CD8-positive, alpha-beta memory T cell (primary cell): ENCODE data around the gene HAND2. TPM values are rescaled to one million over a fixed set of nuclear protein-coding genes. Genes with fewer than 3 reads are reported as not detected.

Experiments used
- CTCF ChIA-PET: fragments of 350-600 bp; sonication (Branson Sonifier 250); formaldehyde crosslinking; loops from one replicate; lab custom pipeline; 2021; ENCODE audit warnings: antibody characterized with exemption; lab: Charles Lee
- POLR2A ChIA-PET: fragments of 350-600 bp; sonication (Branson Sonifier 250); formaldehyde crosslinking; loops from one replicate; lab custom pipeline; 2021; ENCODE audit warnings: antibody characterized with exemption; lab: Charles Lee
- DNase-seq, 5 donors: peaks; one replicate each; pipeline versions ENCODE4 v3.0.0 to v3.0.0-alpha.2; 2020 to 2022; ENCODE audit warnings: mixed read lengths in 1 of 5
- H3K27ac ChIP-seq: one replicate; pipeline ENCODE4 v1.7.0; 2013; ENCODE audit warnings: low read depth, mild to moderate bottlenecking, low read length, moderate library complexity
- H3K27me3 ChIP-seq: 2 replicates; pipeline ENCODE4 v1.7.0; 2013; ENCODE audit warnings: low read length, mild to moderate bottlenecking; ENCODE audit not compliant: insufficient read depth, poor library complexity, severe bottlenecking
- H3K36me3 ChIP-seq: 2 replicates; pipeline ENCODE4 v1.7.0; 2013; ENCODE audit warnings: mild to moderate bottlenecking, low read length, moderate library complexity; ENCODE audit not compliant: insufficient read depth
- H3K4me1 ChIP-seq: 2 replicates; pipeline ENCODE4 v1.7.0; 2013; ENCODE audit warnings: mild to moderate bottlenecking, low read length, moderate library complexity; ENCODE audit not compliant: insufficient read depth
- H3K4me3 ChIP-seq: 2 replicates; pipeline ENCODE4 v1.7.0; 2013; ENCODE audit warnings: mild to moderate bottlenecking, low read length
- H3K9me3 ChIP-seq: 2 replicates; pipeline ENCODE4 v1.7.0; 2013; ENCODE audit warnings: mild to moderate bottlenecking, low read length
- H3K27ac Mint-ChIP-seq, 8 donors: one replicate each; pipeline ENCODE4 v1.8.0; 2020 to 2021; ENCODE audit warnings: mixed read lengths in 8 of 8, mild to moderate bottlenecking in 6 of 8, inconsistent platforms in 3 of 8, moderate library complexity in 3 of 8
- H3K27me3 Mint-ChIP-seq, 2 donors: one replicate each; pipeline ENCODE4 v1.8.0; 2020 to 2021; ENCODE audit warnings: mixed read lengths in 2 of 2, mild to moderate bottlenecking in 1 of 2, moderate library complexity in 1 of 2
- H3K36me3 Mint-ChIP-seq, 3 donors: one replicate each; pipeline ENCODE4 v1.8.0; 2020 to 2021; ENCODE audit warnings: mixed read lengths in 3 of 3, inconsistent platforms in 1 of 3, mild to moderate bottlenecking in 1 of 3
- H3K4me1 Mint-ChIP-seq, 3 donors: one replicate each; pipeline ENCODE4 v1.8.0; 2020 to 2021; ENCODE audit warnings: mixed read lengths in 3 of 3, inconsistent platforms in 1 of 3, mild to moderate bottlenecking in 1 of 3
- H3K4me3 Mint-ChIP-seq, 7 donors: one replicate each; pipeline ENCODE4 v1.8.0; 2020 to 2021; ENCODE audit warnings: mixed read lengths in 7 of 7, mild to moderate bottlenecking in 6 of 7, moderate library complexity in 4 of 7, inconsistent platforms in 2 of 7
- H3K9me3 Mint-ChIP-seq, 5 donors: one replicate each; pipeline ENCODE4 v1.8.0; 2020 to 2022; ENCODE audit warnings: mixed read lengths in 5 of 5, mild to moderate bottlenecking in 3 of 5, moderate library complexity in 2 of 5, inconsistent platforms in 1 of 5
- polyA plus RNA-seq: library from polyadenylated mRNA; unstranded; fragments of 300-500 nt; fragmentation: Illumina TruSeq; gene quantifications from one replicate; pipeline ENCODE4 v1.2.3, GENCODE V29; 2021
- total RNA-seq, 2 experiments: library from RNA; stranded (reverse); gene quantifications; one replicate each; pipeline ENCODE4 v1.2.3, GENCODE V29; 2021

The HAND2 gene
- total and polyA plus RNA-seq, 3 experiments from 2014 or later, result not detected

GRCh38 chr4:173506597-173507211, 23.3 kb downstream of the HAND2 start:
- Mint-ChIP-seq H3K27ac (no peak overlapping the region), H3K9me3 (peaks cover 0 to 12% (median 6%) of the 10 kb centered on the region in 5 donors), H3K4me1 (peaks cover 19 to 41% (median 41%) of the 10 kb centered on the region in 3 donors), H3K4me3 (peak overlapping the region in 5 of 7 donors; percentile 34 to 81 (median 50)), H3K27me3 (peaks cover 80 to 96% of the 10 kb centered on the region in 2 donors), H3K36me3 (no peaks in the 10 kb centered on the region)
- no peak for DNase-seq
- H3K4me1 ChIP-seq, result peaks cover 22% of the 10 kb centered on the region
- H3K9me3 ChIP-seq, result no peaks in the 10 kb centered on the region
- no peak overlapping the region for H3K27ac ChIP-seq
- no peak overlapping the region for H3K4me3 ChIP-seq
- POLR2A ChIA-PET, result no interaction called here
- no peaks in the 10 kb centered on the region for H3K36me3 ChIP-seq
- CTCF ChIA-PET, result interaction anchor here (0.9 to 1.4 kb wide), 2 partner anchors 13 to 646 kb away, joined by 3 to 4 read pairs; no protein-coding TSS in a partner anchor
- H3K27me3 ChIP-seq, result peaks cover 49% of the 10 kb centered on the region

DNA sequence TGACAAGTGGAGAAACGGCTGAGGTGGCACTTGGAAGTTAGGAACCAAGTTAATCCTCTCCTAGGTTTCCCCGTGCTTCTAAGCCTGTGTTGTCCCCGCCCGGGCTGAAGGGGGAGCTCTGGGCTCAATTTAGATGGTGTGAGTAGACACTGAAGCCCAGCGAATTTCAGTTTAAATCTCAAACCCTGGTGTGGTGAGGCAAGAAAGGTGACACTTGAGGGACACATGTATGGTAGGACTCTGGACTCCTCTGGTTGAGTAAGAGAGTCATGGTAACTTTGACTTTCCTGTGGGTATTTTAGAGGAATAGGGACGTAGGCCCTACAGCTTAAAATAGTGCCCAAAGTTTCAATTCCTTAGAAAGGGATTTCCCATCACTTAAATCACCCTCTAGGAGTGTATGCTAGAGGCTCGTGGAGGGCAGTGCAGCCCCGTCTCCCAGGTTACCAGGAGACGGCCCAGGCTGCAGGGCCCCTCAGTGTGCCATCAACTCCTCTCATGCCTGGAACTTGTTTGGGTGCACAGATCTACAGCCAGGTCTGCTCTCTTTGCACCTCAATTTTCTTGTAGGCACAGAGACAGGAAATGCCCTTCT, 24.0 kb downstream of the HAND2 start:
- peaks cover 53% of the 10 kb centered on the region for H3K27me3 ChIP-seq
- H3K9me3 ChIP-seq, result no peaks in the 10 kb centered on the region
- no peaks in the 10 kb centered on the region for H3K36me3 ChIP-seq
- peaks cover 19 to 48% (median 41%) of the 10 kb centered on the region in 3 donors for H3K4me1 Mint-ChIP-seq
- H3K9me3 Mint-ChIP-seq, result peaks cover 0 to 16% (median 10%) of the 10 kb centered on the region in 5 donors
- ChIA-PET POLR2A (no interaction called here), CTCF (interaction anchor here (0.8 to 1.4 kb wide), 4 partner anchors 9 to 647 kb away, joined by 3 to 5 read pairs (median 4); no protein-coding TSS in a partner anchor)
- H3K4me3 ChIP-seq, result no peak overlapping the region
- no peak overlapping the region for H3K27ac ChIP-seq
- H3K27me3 Mint-ChIP-seq, result peaks cover 82 to 96% of the 10 kb centered on the region in 2 donors
- H3K4me1 ChIP-seq, result peaks cover 25% of the 10 kb centered on the region
- H3K4me3 Mint-ChIP-seq, result peak overlapping the region in 4 of 7 donors; percentile 27 to 58 (median 48)
- no peak for DNase-seq
- H3K27ac Mint-ChIP-seq, result no peak overlapping the region
- H3K36me3 Mint-ChIP-seq, result no peaks in the 10 kb centered on the region

GRCh38 chr4:173504181-173504503, 25.9 kb downstream of the HAND2 start:
- Mint-ChIP-seq H3K9me3 (peaks cover 0 to 15% (median 3%) of the 10 kb centered on the region in 5 donors), H3K4me3 (no peak overlapping the region), H3K36me3 (no peaks in the 10 kb centered on the region), H3K27me3 (peaks cover 79 to 93% of the 10 kb centered on the region in 2 donors), H3K4me1 (peaks cover 22 to 44% (median 30%) of the 10 kb centered on the region in 3 donors), H3K27ac (peak overlapping the region in 1 of 8 donors; percentile 33)
- ChIA-PET POLR2A (no interaction called here), CTCF (interaction anchor here (1.2 kb wide), 1 partner anchor 10 kb away, joined by 3 read pairs; no protein-coding TSS in a partner anchor)
- no peaks in the 10 kb centered on the region for H3K9me3 ChIP-seq
- DNase-seq, result no peak
- peaks cover 53% of the 10 kb centered on the region for H3K27me3 ChIP-seq
- no peaks in the 10 kb centered on the region for H3K36me3 ChIP-seq
- peaks cover 25% of the 10 kb centered on the region for H3K4me1 ChIP-seq
- H3K4me3 ChIP-seq, result no peak overlapping the region
- no peak overlapping the region for H3K27ac ChIP-seq

- POLR2A ChIA-PET, result no interaction called here
- H3K4me3 Mint-ChIP-seq, result no peak overlapping the region
- peaks cover 19% of the 10 kb centered on the region for H3K4me1 ChIP-seq
- peaks cover 18 to 38% (median 24%) of the 10 kb centered on the region in 3 donors for H3K4me1 Mint-ChIP-seq
- CTCF ChIA-PET, result interaction anchor here (1.1 to 1.2 kb wide), 2 partner anchors 9 kb away, joined by 3 to 4 read pairs; no protein-coding TSS in a partner anchor
- no peaks in the 10 kb centered on the region for H3K36me3 Mint-ChIP-seq
- no peak overlapping the region for H3K27ac ChIP-seq
- no peaks in the 10 kb centered on the region for H3K9me3 ChIP-seq
- no peak for DNase-seq
- peaks cover 49% of the 10 kb centered on the region for H3K27me3 ChIP-seq
- peaks cover 0 to 15% (median 3%) of the 10 kb centered on the region in 5 donors for H3K9me3 Mint-ChIP-seq
- H3K27ac Mint-ChIP-seq, result peak overlapping the region in 1 of 8 donors; percentile 33
- H3K36me3 ChIP-seq, result no peaks in the 10 kb centered on the region
- H3K27me3 Mint-ChIP-seq, result peaks cover 79 to 93% of the 10 kb centered on the region in 2 donors
- no peak overlapping the region for H3K4me3 ChIP-seq
Measured at GRCh38 chr4:173503330-173504180, 26.5 kb downstream of the HAND2 start.

DNA sequence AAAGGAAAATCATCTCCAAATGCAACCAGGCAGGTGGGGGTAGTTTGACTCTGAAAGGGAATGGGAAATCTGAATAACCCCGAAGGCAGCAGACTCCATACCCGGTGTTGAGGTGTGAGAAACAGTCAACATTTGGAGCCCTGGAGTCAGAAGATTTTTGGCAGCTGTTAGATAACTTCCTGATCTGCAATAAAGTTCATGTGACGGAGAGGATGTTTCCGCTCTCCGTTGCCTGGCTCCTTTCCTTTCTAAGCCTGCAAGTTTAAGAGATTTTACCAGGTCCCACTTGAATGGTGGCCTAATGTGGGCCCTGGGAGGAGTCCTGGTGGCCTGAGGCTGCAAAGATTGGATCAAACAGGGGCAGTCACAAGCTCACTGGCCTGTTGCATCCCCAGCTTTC, 27.7 kb downstream of the HAND2 start:
- ChIA-PET CTCF (interaction anchor here (1.1 kb wide), 1 partner anchor 8 kb away, joined by 4 read pairs; no protein-coding TSS in a partner anchor), POLR2A (no interaction called here)
- peaks cover 7 to 25% (median 11%) of the 10 kb centered on the region in 3 donors for H3K4me1 Mint-ChIP-seq
- no peaks in the 10 kb centered on the region for H3K36me3 Mint-ChIP-seq
- H3K27me3 Mint-ChIP-seq, result peaks cover 75 to 90% of the 10 kb centered on the region in 2 donors
- no peak overlapping the region for H3K27ac ChIP-seq
- H3K4me1 ChIP-seq, result peaks cover 12% of the 10 kb centered on the region
- no peak overlapping the region for H3K4me3 ChIP-seq
- H3K9me3 Mint-ChIP-seq, result peaks cover 0 to 9% (median 3%) of the 10 kb centered on the region in 5 donors
- H3K27me3 ChIP-seq, result peaks cover 36% of the 10 kb centered on the region
- H3K36me3 ChIP-seq, result no peaks in the 10 kb centered on the region
- H3K9me3 ChIP-seq, result no peaks in the 10 kb centered on the region
- H3K27ac Mint-ChIP-seq, result no peak overlapping the region
- DNase-seq, result no peak
- H3K4me3 Mint-ChIP-seq, result no peak overlapping the region

DNA sequence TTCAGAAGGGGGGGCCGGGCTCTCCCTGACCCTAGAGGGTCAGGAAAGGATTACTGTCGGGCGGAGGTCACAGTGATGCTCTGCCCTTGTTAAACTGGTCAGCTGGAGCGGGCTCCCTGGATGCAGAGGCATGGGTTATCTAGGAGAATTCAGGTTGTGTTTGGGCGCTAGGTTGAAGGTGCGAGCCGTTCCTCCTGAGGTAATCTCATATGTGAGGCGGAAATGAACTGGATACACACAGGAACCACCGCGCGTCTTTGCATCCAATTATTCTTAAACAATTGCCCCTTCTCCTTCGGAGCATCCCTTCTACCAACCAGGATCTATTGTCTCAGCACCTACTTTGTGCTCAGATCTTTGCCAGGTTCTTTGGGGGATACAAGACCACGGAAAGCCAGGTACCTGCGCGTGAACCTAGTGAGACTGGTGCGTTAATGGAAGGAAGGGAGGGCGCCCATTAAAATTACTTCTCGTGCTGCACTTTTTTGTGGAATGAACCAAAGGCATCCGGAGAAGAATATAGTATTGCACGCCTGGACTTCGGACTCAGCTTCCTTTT, 28.4 kb downstream of the HAND2 start:
- no peak for DNase-seq
- ChIA-PET POLR2A (no interaction called here), CTCF (no interaction called here)
- no peak overlapping the region for H3K27ac ChIP-seq
- H3K27ac Mint-ChIP-seq, result peak overlapping the region in 2 of 8 donors; percentile 39 to 43
- peaks cover 35% of the 10 kb centered on the region for H3K27me3 ChIP-seq
- H3K36me3 Mint-ChIP-seq, result no peaks in the 10 kb centered on the region
- no peaks in the 10 kb centered on the region for H3K9me3 ChIP-seq
- peak overlapping the region in 5 of 7 donors; percentile 10 to 70 (median 57) for H3K4me3 Mint-ChIP-seq
- peaks cover 6 to 21% (median 11%) of the 10 kb centered on the region in 3 donors for H3K4me1 Mint-ChIP-seq
- peaks cover 0 to 8% (median 3%) of the 10 kb centered on the region in 5 donors for H3K9me3 Mint-ChIP-seq
- peaks cover 10% of the 10 kb centered on the region for H3K4me1 ChIP-seq
- peaks cover 72 to 89% of the 10 kb centered on the region in 2 donors for H3K27me3 Mint-ChIP-seq
- H3K4me3 ChIP-seq, result no peak overlapping the region
- H3K36me3 ChIP-seq, result no peaks in the 10 kb centered on the region

DNA sequence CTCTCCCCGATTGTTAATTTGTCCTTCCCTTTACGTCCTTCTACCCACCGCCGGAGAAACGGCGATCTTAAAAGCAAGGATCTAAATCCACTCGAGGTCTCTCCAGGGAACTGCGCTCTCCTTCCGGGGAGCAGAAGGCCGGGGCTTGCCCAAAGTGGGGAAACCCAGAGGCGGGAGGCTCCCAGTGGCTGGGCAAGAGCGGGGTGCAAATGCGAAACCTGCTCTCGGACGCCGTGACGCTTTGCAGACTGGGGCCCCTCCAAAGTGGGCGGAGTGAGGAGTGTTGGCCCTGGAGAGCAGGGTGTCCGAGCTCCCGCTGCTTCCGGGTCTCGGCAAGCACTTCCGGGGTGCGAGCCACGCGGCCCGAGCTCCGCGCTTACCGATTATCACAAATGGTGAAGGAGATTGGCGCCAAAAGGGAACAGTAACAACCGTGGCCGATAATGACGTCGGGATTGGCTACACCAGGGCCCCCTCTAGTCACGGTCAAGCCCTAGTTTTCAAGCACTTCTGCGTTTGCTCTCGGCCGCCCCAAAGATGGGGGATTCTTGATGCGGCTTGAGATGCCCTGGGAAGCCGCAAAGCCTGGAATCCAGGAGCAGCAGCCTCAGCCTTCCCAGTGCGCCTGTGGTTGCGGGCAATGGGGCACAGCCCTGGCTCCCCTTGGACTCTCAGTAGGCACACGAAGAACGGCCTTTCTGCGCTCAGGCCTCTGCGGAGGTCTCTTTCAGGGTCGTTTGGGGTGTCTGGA, 29.0 kb downstream of the HAND2 start:
- peak overlapping the region; percentile 10 to 80 (median 61) for H3K4me3 Mint-ChIP-seq
- peak overlapping the region; percentile 39 for H3K4me3 ChIP-seq
- ChIA-PET POLR2A (no interaction called here), CTCF (interaction anchor here (0.9 kb wide), 1 partner anchor 81 kb away, joined by 4 read pairs; no protein-coding TSS in a partner anchor)
- DNase-seq, result no peak
- H3K27me3 ChIP-seq, result peaks cover 32% of the 10 kb centered on the region
- H3K9me3 ChIP-seq, result no peaks in the 10 kb centered on the region
- peaks cover 0 to 8% (median 3%) of the 10 kb centered on the region in 5 donors for H3K9me3 Mint-ChIP-seq
- peaks cover 73 to 88% of the 10 kb centered on the region in 2 donors for H3K27me3 Mint-ChIP-seq
- H3K4me1 ChIP-seq, result peaks cover 3% of the 10 kb centered on the region
- H3K27ac ChIP-seq, result no peak overlapping the region
- no peaks in the 10 kb centered on the region for H3K36me3 Mint-ChIP-seq
- peaks cover 5 to 15% (median 6%) of the 10 kb centered on the region in 3 donors for H3K4me1 Mint-ChIP-seq
- no peaks in the 10 kb centered on the region for H3K36me3 ChIP-seq
- H3K27ac Mint-ChIP-seq, result peak overlapping the region in 2 of 8 donors; percentile 39 to 43
